ENCODE data around the gene UMAD1. TPM values are rescaled to one million over a fixed set of nuclear protein-coding genes. Genes with fewer than 3 reads are reported as not detected.

The UMAD1 gene
- total and polyA plus RNA-seq, 2 of the 13 experiments (the other 11 are each of a cell fraction or from before 2014, with no cell fraction given), result 16.8 to 17.6 TPM

- H4K20me1 ChIP-seq (ENCODE audit: insufficient read depth, low read length), result no peaks in the 10 kb centered on the region
- no peaks in the 10 kb centered on the region for H3K79me2 ChIP-seq (ENCODE audit: insufficient read depth, low read length)
- no peaks in the 10 kb centered on the region for H3K27me3 ChIP-seq (ENCODE audit: control insufficient read depth in 1 of 2, insufficient read depth in 2 of 2, low read length in 2 of 2)
- no peak overlapping the region for H3K4me2 ChIP-seq (ENCODE audit: low read depth, low read length)
- ChIA-PET POLR2A (no interaction called here), CTCF (ENCODE audit: low intra/inter-chr PET ratio, low total read pairs) (no interaction called here)
- no peaks in the 10 kb centered on the region for H3K36me3 ChIP-seq (replicated peaks in 1 of 2; ENCODE audit: control insufficient read depth in 1 of 2, insufficient read depth in 2 of 2, low read length in 2 of 2)
- intact Hi-C loops (cut with micrococcal nuclease; ENCODE audit: unreplicated experiment), result no loop called here
- no peak overlapping the region for H3K9ac ChIP-seq (ENCODE audit: insufficient read depth, low read depth, low read length)
- no peak overlapping the region for H3K4me3 ChIP-seq (replicated peaks in 1 of 3; ENCODE audit: insufficient read depth in 1 of 3, low read depth in 2 of 3, low read length in 3 of 3)
- H3K4me1 ChIP-seq (ENCODE audit: insufficient read depth, low read length), result peaks cover 9% of the 10 kb centered on the region
- H3K9me3 ChIP-seq (ENCODE audit: low read length), result peaks cover 18% of the 10 kb centered on the region
- no peak overlapping the region for H3K27ac ChIP-seq (ENCODE audit: extremely low read length, insufficient read depth, low read length)
- TF ChIP-seq HNRNPH1 (optimal IDR thresholded peaks at IDR 0.05; ENCODE audit: low read depth, low read length), result no peak
- no peak for TF ChIP-seq HDAC1 (CRISPR knock-in tag; IDR thresholded peaks at IDR 0.05)
- no peak for TF ChIP-seq FOXP1 (IDR thresholded peaks at IDR 0.05)
- TF ChIP-seq FOXP1 (CRISPR knock-in tag; IDR thresholded peaks at IDR 0.05), result no peak
- no peak for TF ChIP-seq SSRP1 (CRISPR knock-in tag; IDR thresholded peaks at IDR 0.05)
- TF ChIP-seq CC2D1A (CRISPR knock-in tag; IDR thresholded peaks at IDR 0.05), result no peak
- TF ChIP-seq HOXA9 (CRISPR knock-in tag; IDR thresholded peaks at IDR 0.05; ENCODE audit: borderline replicate concordance), result no peak
- TF ChIP-seq RXRB (CRISPR knock-in tag; IDR thresholded peaks at IDR 0.05; ENCODE audit: borderline replicate concordance), result no peak
- no peak for TF ChIP-seq SNAI1 (CRISPR knock-in tag; IDR thresholded peaks at IDR 0.05; ENCODE audit: borderline replicate concordance)
- TF ChIP-seq POLR2AphosphoS2 (IDR thresholded peaks at IDR 0.05; ENCODE audit: low read depth, low read length), result no peak
- TF ChIP-seq CENPBD1 (CRISPR knock-in tag; IDR thresholded peaks at IDR 0.05; ENCODE audit: borderline replicate concordance, low read depth), result no peak
- TF ChIP-seq ZFYVE20 (CRISPR knock-in tag; IDR thresholded peaks at IDR 0.05; ENCODE audit: borderline replicate concordance, low read depth), result no peak
- no peak for TF ChIP-seq TBX2 (CRISPR knock-in tag; IDR thresholded peaks at IDR 0.05; ENCODE audit: borderline replicate concordance)
- TF ChIP-seq SATB2 (CRISPR knock-in tag; IDR thresholded peaks at IDR 0.05), result no peak
- TF ChIP-seq ZSCAN22 (CRISPR knock-in tag; IDR thresholded peaks at IDR 0.05), result no peak
- TF ChIP-seq NR2F2 (IDR thresholded peaks at IDR 0.05; ENCODE audit: borderline replicate concordance, low read depth), result no peak
- no peak for TF ChIP-seq PHF21A (CRISPR knock-in tag; IDR thresholded peaks at IDR 0.05)
- TF ChIP-seq ZXDC (CRISPR knock-in tag; IDR thresholded peaks at IDR 0.05), result no peak
- FAIRE-seq (no peak), DNase-seq (ENCODE audit: low spot score) (no peak), ATAC-seq (no peak)
- BruUV-seq (replicated peaks), result no TSS peak
- H2AFZ ChIP-seq (ENCODE audit: low read length), result no peak overlapping the region
- 89% methylated on average over 3 of the region's 3 CpGs for WGBS (ENCODE audit: low lambda C conversion rate)
- in situ Hi-C loops (cut with HindIII; ENCODE audit: extremely low pct_ligation_motif_present, low pct_unique_long_range_greater_than_20kb), result no loop called here
Measured at GRCh38 chr7:7857143-7857583, 216.6 kb downstream of the UMAD1 start.
